ENCODE data around the gene DUOX1.

DUOX1 gene

GRCh38 chr15:45147606-45148005, 17.8 kb downstream of the DUOX1 start:
- in situ Hi-C loops (cut with MboI; ENCODE audit: low sequenced_read_pairs, unreplicated experiment): no loop called here
- TF ChIP-seq CTCF (IDR thresholded peaks at IDR 0.05; ENCODE audit: borderline replicate concordance, control extremely low read depth, extremely low read depth, insufficient read depth, missing control alignments): no peak
- no peak for DNase-seq (ENCODE audit: low spot score)

GRCh38 chr15:45148076-45149059, 18.6 kb downstream of the DUOX1 start:
- no peak for DNase-seq (ENCODE audit: low spot score)
- TF ChIP-seq CTCF (IDR thresholded peaks at IDR 0.05; ENCODE audit: borderline replicate concordance, control extremely low read depth, extremely low read depth, insufficient read depth, missing control alignments): no peak
- in situ Hi-C loops (cut with MboI; ENCODE audit: low sequenced_read_pairs, unreplicated experiment): no loop called here

- no peak for TF ChIP-seq CTCF (IDR thresholded peaks at IDR 0.05; ENCODE audit: borderline replicate concordance, control extremely low read depth, extremely low read depth, insufficient read depth, missing control alignments)
- in situ Hi-C loops (cut with MboI; ENCODE audit: low sequenced_read_pairs, unreplicated experiment): no loop called here
- no peak for DNase-seq (ENCODE audit: low spot score)
Measured at GRCh38 chr15:45149060-45149459, 19.3 kb downstream of the DUOX1 start.

GRCh38 chr15:45150481-45150880, 20.7 kb downstream of the DUOX1 start:
- no peak for TF ChIP-seq CTCF (IDR thresholded peaks at IDR 0.05; ENCODE audit: borderline replicate concordance, control extremely low read depth, extremely low read depth, insufficient read depth, missing control alignments)
- in situ Hi-C loops (cut with MboI; ENCODE audit: low sequenced_read_pairs, unreplicated experiment): no loop called here
- DNase-seq (ENCODE audit: low spot score): no peak

- no peak for DNase-seq (ENCODE audit: low spot score)
- TF ChIP-seq CTCF (IDR thresholded peaks at IDR 0.05; ENCODE audit: borderline replicate concordance, control extremely low read depth, extremely low read depth, insufficient read depth, missing control alignments): no peak
- in situ Hi-C loops (cut with MboI; ENCODE audit: low sequenced_read_pairs, unreplicated experiment): no loop called here
Measured at GRCh38 chr15:45150997-45151396, 21.2 kb downstream of the DUOX1 start.

- no peak for DNase-seq (ENCODE audit: low spot score)
- TF ChIP-seq CTCF (IDR thresholded peaks at IDR 0.05; ENCODE audit: borderline replicate concordance, control extremely low read depth, extremely low read depth, insufficient read depth, missing control alignments): no peak
- in situ Hi-C loops (cut with MboI; ENCODE audit: low sequenced_read_pairs, unreplicated experiment): no loop called here
Measured at GRCh38 chr15:45151998-45152828, 22.4 kb downstream of the DUOX1 start.

All from GM13976 (cell line).